HG03439 (cell line): Measurements from ENCODE around the gene SEM1.
"Not testable (repeated sequence)": the region's sequence is repeated elsewhere in the genome, so short reads cannot be mapped to it uniquely, and the experiment has no call there.

ENCODE experiments used
- ATAC-seq: cut with Tn5 transposase; IDR thresholded peaks from one replicate; pipeline ENCODE4 v1.9.1; 2021; ENCODE audit warnings: mild to moderate bottlenecking, moderate library complexity; ENCODE audit not compliant: unreplicated experiment

SEM1 gene

DNA sequence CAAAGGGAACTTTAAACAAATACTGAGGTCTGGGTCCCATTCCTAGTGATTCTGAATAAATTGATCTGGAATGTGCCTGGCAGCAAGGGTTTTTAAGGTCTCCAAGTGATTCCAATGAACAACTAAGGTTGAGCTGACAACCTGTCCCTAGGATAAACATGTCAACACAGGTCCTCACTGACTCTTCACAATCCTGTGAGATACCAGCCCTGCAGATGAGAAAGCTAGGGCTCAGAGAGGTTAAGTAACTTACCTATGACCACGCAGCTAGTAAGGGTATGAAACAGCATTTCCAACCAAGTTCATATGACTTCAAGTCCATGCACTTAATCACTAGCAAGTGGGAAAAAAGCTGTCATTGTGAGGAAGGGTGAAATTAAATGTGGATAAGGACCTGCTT lies 44.0 kb downstream of the SEM1 start:
- no peak for ATAC-seq

- ATAC-seq: no peak
These were observed 44.9 kb downstream of the SEM1 start for GRCh38 chr7:96664793-96665192.

DNA sequence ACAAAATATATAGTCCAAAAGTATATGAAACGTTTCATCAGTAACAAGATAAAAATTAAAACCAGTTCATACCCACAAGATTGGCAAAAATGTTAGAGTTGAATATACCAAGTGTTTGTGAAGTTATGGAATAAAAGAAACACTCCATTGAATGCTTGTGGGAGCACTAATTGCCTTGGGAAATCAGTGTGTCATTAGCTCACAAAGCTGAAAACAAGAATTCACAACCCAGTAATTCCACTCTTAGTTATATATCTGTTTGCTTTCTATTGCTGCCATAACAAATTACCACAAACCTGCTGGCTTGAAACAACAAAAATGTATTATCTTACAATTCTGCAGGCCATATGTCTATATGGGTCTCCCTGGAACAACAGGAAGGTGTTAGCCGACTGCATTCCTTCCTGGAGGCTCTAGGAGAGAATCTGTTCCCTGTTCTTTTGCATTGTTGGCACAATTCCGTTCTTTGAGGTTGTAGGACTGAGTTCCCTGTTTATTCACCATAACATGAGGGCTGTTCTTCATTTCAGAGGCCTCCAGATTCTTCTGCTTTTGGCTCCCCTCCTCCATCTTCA lies 45.7 kb downstream of the SEM1 start:
- no peak for ATAC-seq

- ATAC-seq: no peak
These were observed 46.2 kb downstream of the SEM1 start for GRCh38 chr7:96663457-96663856.

- not testable (repeated sequence) for ATAC-seq
These were observed 47.5 kb downstream of the SEM1 start for GRCh38 chr7:96662151-96662550.

DNA sequence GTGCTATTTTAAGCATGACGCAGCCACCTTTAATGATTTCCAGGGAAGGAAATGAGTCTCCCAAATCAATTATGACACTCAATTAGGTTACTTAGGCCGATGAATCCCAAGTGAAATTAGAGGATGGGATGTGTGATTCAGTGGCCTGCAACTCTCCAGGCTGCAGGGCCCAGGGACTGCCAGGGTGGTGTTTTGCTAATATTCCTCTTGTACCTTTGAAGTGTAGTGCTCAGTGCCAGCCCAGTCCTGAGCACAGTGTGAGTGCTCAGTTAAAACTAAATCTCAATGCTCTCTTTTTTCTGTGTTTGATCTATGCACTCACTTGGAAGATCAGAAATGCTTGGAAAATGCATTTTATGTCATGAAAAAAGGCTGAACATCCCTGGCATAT lies 51.6 kb downstream of the SEM1 start:
- no peak for ATAC-seq

DNA sequence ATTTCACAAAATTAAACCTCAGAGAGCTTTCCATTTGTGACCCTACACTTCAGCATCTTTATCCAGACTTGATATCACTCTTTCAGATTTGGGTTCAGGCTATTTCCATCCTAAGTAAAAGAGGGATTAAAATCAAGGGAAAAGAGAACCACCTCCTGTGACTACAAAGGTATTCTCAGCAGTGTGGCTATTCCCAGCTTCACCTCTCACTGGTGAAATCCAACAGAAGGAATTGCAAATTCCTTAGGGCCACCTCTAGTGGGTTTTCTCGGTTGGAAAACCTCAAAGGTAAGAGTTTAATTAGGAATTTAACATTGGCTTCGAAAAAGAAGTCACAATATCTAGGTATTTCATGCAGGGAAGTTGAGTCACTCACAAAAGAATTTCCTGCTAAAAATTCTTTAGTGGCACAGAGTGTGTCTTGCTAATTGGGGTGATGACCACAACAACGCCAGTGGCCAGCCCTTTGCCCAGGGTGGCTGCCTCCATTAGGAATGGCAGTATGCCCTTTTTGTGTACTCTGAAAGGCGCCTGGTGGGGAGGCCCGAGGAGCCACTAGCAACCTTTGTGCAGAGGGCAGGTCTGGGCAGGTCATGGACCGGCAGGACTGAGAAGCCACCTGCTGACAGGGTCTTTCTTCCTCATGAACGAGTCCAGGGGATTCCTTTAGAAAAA lies 52.2 kb downstream of the SEM1 start:
- ATAC-seq: no peak

- no peak for ATAC-seq
These were observed 53.7 kb downstream of the SEM1 start for GRCh38 chr7:96655956-96656355.

- ATAC-seq: no peak
These were observed 54.9 kb downstream of the SEM1 start for GRCh38 chr7:96654630-96655188.

- no peak for ATAC-seq
These were observed 59.7 kb downstream of the SEM1 start for GRCh38 chr7:96649981-96650380.

DNA sequence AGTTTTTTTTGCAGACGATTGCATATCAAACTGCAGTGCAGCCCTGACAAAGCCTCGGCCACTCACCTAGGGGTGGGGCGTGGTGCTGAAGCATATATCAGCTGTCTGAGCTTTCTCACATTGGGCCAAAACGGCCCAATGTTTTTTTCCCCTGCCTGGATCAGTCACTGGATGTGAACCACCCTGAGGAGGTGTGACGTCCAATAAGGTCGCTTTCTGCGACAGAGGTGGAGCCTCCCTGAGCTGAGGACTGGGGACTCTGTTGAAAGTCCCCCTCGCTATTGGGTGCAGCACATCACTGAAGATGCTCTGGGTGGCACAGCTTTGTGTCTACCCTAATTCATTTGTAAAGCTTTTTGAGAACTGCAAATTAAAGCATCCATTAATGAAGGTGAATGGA lies 60.9 kb downstream of the SEM1 start:
- no peak for ATAC-seq

DNA sequence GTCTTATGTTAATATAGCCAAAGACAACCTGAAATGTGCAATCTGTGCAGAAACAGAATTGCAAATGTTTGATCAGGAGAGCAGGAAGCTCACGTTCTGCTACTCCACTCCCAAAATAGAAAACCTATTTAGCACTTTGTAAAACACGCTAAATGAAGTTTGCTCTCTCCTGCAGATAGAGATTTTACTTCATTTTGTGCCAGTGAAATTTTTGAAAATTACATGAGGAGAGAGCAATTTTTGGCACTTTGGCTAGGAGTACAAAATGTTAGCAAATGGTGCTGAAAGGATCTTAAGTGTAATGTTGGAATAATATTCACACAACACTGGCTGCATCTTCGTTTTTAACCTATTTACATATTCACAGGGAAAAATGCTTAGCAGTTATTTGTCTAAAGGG lies 61.9 kb downstream of the SEM1 start:
- ATAC-seq: no peak

DNA sequence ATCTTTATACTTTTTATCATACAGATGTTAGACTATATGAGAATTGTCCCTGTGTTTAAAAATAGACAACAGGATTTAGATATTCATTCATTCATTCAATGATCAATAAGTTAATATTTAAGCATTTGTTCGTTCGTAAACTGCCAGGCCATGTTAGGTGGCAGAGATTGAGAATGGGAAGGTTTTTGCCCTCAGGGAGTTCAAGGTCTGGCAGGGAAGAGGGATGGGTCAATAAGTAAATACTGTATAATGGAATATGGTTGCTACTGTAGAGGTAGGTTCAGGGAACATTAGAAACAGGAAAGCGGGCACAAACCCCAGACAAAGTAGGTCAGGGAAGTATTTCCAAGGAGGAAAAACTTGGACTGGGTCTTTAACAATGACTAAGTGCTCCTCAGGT lies 64.6 kb downstream of the SEM1 start:
- ATAC-seq: no peak

GRCh38 chr7:96643436-96643835 lies 66.2 kb downstream of the SEM1 start:
- not testable (repeated sequence) for ATAC-seq

DNA sequence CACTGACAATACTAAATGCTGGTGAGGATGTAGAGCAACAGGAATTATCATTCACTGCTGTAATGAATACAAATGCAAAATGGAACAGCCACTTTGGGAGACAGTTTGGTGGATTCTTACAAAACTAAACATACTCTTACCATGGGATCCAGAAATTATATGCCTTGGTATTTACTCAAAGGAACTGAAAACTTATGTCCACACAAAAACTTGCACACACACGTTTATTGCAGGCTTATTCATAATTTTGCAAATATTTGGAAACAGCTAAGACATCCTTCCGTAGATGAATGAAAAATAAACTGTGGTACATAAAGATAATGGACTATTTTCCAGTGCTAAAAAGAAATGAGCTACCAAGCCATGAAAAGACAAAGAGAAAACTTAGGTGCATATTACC lies 69.6 kb downstream of the SEM1 start:
- ATAC-seq: no peak
